DMS114 treated with DMSO at 0.1 percent for 48 hours (cell line): ENCODE measurements around the gene TLE2.
"Not testable (repeated sequence)": the region's sequence is repeated elsewhere in the genome, so short reads cannot be mapped to it uniquely, and the experiment has no call there.

Experiments used
- DNase-seq: peaks from one replicate; lab custom pipeline; 2025; ENCODE audit not compliant: unreplicated experiment; lab: John Stamatoyannopoulos, UW

The TLE2 gene

GRCh38 chr19:3038214-3038613, 9.1 kb upstream of the TLE2 start:
- no peak for DNase-seq

GRCh38 chr19:3036977-3037544, 8.0 kb upstream of the TLE2 start:
- DNase-seq: not testable (repeated sequence)

GRCh38 chr19:3036119-3036976, 7.3 kb upstream of the TLE2 start:
- DNase-seq: peak; percentile 76

- peak; percentile 89 for DNase-seq
Observed at GRCh38 chr19:3035542-3036118, 6.5 kb upstream of the TLE2 start.

- DNase-seq: no peak
Observed at GRCh38 chr19:3034656-3035541, 5.8 kb upstream of the TLE2 start.

GRCh38 chr19:3034406-3034655, 5.3 kb upstream of the TLE2 start:
- DNase-seq: no peak

DNA sequence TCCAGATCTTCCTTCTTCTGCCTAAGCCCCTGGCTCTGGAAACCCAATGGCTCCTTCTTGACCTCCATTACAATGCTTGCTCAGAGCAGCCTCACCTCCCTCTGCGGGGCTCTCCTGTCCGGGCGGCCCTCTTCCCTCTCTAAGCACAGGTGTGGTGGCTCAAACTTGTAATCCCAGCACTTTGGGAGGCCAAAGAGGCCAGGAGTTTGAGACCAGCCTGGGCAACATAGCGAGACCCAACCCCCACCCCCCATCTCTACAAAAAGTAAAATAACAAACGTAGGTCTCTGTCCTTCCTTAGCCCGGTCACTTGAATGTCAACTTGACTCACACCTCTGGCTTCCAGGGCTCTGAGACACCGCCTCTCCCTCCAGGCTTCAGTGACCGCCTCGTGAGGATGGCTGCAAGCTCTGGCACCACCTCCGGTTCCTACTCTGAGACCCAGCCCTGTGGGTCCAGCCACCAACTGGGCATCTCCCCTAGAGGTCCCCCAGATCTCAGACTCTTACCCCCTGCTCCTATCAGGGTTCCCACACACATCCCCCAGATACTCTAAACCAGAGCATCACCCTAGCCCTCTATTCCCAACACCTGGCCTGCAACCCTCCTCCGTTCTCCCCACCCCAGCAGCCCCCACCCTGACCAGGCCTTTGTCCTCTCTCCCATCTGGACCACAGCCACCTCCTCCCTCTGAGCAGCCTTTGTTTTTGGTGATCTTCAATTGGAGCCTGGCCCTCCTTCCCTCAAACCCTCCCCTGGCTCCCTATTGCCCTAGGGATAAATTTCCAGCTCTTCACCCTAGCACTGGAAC, 4.7 kb upstream of the TLE2 start:
- no peak for DNase-seq

DNA sequence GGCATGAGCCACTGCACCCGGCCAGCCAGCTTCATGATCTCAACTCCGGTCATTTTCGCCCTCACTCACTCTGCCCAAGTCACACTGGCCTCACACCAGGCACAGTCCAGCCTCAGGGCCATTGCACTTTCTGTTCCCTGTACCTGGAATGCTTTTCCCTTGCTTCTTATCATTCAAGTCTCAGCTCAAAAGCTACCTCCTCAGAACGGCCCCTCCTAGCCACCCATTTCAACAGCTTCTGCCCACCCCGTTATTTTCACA, 2.5 kb upstream of the TLE2 start:
- DNase-seq: no peak

- DNase-seq: no peak
Observed at GRCh38 chr19:3028305-3029064, 595 bp downstream of the TLE2 start.

- no peak for DNase-seq
Observed at GRCh38 chr19:3027981-3028304, 1.1 kb downstream of the TLE2 start.

DNA sequence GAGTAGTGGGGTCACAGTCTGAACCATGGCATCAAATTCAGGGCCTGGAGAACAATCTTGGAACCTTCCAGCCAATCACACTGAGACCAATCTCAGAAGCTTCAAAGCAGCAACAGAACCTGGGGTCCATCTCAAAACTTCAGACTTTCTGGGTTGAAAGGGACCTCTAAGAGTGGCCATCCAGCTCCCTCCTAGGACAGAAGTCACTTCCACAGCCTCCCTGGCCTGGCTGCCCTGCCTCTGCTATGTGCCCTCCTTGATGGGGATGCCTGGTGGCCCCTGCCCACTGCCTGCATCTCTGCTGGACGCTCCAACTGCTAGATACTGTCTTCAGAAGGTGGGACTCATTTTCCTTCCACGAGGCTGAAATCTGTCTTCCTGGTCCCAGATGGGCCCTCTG, 1.8 kb downstream of the TLE2 start:
- no peak for DNase-seq

GRCh38 chr19:3026768-3027167, 2.3 kb downstream of the TLE2 start:
- DNase-seq: no peak

DNA sequence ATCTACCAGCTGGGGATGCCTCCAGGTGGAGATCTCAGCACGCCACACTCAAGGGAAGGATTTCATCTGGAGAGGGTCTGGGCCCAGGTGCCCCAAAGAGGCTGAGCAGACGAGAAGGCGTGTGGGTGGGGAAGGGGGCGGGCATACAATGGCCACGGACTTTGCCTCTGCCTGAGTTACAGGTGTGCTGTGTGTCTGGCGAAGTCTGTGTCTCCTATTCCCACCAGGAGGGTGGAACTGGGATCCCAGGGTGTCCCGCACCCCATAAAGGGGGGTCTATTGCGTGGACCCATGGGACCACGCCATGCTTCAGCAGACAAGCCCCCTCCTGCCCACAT, 3.6 kb downstream of the TLE2 start:
- DNase-seq: no peak

DNA sequence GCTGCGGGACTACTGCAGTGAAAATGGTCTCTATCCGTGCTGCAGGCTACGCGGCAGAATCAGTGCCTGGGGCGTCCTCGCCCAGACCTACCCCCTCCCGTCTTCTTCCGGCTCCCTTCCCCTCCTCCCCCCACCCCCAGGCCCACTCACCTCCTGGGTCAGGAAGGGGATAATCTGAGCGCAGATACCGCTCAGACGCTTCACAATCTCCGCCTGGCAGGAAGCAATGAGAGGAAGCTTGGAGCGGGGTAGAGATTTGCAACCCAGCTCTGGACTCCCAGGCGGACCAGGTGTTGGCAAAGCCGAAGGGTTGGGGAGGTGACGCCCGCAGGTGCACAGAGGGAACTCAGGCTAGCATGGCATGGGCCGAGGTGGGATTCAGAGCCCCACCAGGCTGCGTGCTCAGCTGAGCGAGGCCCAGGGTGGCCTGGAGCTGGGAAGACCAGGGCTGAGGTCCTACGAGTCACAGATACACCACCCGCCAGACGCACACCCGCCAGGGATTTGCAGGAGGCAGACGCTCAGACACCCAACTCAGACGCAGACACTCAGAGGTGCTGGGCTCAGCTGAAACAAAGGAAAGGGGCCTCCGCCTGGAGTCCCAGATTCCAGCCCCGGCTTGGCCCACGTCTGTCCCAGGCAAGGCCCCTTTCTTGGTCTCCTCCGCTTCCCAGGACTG, 4.1 kb downstream of the TLE2 start:
- DNase-seq: no peak

GRCh38 chr19:3024509-3024869, 4.6 kb downstream of the TLE2 start:
- DNase-seq: no peak

GRCh38 chr19:3020321-3020960, 8.6 kb downstream of the TLE2 start:
- DNase-seq: no peak

- no peak for DNase-seq
Observed at GRCh38 chr19:3019211-3019854, 9.7 kb downstream of the TLE2 start.

GRCh38 chr19:3017923-3018322, 11.2 kb downstream of the TLE2 start:
- DNase-seq: no peak
